HG03039 (cell line): ENCODE data around the gene HTR6.

Source experiments
- ATAC-seq: cut with Tn5 transposase; IDR thresholded peaks from one replicate; pipeline ENCODE4 v1.9.1; 2021; ENCODE audit warnings: mild to moderate bottlenecking, moderate library complexity; ENCODE audit not compliant: unreplicated experiment

The HTR6 gene

DNA sequence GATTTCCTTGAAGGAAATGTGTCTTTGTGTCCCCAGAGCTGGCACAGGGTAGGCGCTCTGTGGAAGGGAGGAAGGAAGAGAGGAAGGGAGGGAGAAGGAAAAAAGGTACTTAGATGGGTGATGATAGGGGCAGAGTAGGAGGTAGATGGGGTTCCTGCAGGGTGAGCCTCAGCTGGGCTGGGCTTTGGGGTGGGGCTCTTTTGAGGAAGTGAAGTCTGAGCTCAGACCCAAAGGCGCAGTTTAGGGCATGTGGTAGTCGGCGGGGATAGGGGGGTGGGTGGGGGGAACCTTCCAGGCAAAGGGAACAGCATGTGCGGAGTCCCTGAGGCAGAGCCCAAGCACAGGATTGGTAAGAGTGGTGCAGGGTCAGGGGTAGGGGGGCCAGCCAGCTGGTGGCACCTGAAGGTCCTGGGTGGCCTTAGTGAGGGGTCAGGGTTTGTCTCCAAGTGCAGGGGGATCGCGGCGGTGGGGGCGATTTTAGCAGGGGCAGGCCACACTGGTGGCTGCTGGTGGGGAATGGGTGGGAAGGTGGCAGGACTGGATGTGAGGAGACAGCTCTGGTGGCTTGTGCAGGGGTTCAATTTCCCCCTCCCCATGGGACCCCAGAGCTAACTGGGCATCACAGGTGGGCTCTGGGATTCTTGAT lies 8.4 kb upstream of the HTR6 start:
- ATAC-seq: no peak

DNA sequence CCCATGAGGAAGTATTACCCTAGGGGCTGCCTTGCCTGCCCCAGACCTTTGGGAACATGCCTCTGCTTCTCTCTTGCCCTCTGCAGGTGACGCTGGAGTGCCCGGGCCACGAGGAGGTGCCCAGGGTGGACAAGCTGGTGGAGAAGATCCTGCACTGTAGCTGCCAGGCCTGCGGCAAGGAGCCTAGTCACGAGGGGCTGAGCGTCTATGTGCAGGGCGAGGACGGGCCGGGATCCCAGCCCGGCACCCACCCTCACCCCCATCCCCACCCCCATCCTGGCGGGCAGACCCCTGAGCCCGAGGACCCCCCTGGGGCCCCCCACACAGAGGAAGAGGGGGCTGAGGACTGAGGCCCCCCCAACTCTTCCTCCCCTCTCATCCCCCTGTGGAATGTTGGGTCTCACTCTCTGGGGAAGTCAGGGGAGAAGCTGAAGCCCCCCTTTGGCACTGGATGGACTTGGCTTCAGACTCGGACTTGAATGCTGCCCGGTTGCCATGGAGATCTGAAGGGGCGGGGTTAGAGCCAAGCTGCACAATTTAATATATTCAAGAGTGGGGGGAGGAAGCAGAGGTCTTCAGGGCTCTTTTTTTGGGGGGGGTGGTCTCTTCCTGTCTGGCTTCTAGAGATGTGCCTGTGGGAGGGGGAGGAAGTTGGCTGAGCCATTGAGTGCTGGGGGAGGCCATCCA lies 7.8 kb upstream of the HTR6 start:
- no peak for ATAC-seq

DNA sequence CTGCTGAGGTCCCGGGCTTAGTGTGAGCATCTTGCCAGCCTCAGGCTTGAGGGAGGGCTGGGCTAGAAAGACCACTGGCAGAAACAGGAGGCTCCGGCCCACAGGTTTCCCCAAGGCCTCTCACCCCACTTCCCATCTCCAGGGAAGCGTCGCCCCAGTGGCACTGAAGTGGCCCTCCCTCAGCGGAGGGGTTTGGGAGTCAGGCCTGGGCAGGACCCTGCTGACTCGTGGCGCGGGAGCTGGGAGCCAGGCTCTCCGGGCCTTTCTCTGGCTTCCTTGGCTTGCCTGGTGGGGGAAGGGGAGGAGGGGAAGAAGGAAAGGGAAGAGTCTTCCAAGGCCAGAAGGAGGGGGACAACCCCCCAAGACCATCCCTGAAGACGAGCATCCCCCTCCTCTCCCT lies 7.2 kb upstream of the HTR6 start:
- ATAC-seq: no peak

DNA sequence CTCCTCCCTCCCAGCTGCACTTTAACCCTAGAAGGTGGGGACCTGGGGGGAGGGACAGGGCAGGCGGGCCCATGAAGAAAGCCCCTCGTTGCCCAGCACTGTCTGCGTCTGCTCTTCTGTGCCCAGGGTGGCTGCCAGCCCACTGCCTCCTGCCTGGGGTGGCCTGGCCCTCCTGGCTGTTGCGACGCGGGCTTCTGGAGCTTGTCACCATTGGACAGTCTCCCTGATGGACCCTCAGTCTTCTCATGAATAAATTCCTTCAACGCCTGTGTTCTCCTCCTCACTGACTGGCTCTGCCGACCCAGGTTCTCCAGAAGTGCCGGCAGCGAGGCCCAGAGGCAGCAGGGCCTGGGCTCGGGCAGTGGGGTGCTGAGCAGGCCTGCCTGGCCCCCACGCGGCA lies 6.5 kb upstream of the HTR6 start:
- no peak for ATAC-seq

DNA sequence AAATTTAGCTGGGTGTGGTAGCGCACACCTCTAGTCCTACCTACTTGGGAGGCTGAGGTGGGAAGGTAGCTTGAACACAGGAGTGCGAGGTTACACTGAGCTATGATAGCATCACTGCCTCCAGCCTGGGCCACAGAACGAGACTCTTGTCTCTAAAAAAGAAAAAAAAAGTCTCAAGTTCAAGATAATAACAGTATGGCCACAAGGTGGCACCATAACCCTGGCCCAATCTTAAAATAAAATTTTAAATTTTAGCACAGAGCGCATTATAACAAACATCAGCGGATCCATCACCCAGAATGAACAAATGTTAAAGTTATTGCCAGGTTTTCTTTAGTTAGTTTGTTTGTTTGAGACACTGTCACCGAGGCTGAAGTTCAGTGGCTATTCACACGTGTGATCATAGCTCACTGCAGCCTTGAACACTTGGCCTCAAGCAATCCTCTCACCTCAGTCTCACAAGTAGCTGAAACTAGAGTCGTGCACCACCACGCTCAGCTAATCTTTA lies 2.9 kb upstream of the HTR6 start:
- ATAC-seq: no peak

DNA sequence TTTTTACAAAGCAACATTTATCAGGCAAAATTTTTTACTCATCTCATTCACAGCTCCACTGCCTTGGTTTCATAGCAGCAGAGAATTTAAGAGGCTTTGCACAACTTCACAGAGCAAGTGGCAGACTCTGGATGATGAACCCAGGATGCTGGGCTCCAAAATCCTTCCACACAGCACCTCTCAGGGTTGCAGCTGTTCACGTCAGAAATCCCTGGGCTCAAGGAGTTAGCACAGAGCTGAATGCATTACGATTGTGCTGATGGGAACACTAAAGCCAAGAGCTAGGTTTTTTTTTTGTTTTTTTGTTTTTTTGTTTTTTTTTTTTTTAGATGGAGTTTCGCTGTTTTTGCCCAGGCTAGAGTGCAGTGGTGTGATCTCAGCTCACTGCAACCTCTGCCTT lies 2.4 kb upstream of the HTR6 start:
- no peak for ATAC-seq

DNA sequence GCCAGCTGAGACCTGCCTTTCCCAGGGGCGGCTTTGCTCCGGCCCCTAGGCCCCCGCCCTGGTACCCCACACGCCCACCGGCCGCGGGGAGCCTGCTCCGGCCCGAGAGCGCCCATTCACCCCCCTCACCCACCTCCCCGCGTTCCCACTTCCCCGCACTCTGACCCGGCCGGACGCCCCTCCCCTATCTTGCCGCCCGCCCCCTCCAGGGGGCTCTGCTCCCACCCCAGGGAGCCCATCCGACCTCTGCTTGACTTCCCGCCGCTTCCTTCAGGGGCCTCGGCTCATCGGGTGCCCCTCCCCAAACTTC lies 466 bp downstream of the HTR6 start:
- ATAC-seq: no peak

DNA sequence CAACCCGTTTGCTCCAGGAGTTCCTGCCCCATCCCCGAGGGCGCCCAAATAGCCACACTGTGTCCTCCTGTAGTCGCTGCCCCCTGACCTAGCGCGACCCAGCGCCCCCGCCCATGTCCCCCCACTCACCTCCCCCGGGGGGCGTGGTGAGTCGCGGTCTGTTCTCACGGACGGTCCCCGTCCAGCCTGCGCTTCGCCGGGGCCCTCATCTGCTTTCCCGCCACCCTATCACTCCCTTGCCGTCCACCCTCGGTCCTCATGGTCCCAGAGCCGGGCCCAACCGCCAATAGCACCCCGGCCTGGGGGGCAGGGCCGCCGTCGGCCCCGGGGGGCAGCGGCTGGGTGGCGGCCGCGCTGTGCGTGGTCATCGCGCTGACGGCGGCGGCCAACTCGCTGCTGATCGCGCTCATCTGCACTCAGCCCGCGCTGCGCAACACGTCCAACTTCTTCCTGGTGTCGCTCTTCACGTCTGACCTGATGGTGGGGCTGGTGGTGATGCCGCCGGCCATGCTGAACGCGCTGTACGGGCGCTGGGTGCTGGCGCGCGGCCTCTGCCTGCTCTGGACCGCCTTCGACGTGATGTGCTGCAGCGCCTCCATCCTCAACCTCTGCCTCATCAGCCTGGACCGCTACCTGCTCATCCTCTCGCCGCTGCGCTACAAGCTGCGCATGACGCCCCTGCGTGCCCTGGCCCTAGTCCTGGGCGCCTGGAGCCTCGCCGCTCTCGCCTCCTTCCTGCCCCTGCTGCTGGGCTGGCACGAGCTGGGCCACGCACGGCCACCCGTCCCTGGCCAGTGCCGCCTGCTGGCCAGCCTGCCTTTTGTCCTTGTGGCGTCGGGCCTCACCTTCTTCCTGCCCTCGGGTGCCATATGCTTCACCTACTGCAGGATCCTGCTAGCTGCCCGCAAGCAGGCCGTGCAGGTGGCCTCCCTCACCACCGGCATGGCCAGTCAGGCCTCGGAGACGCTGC lies 1.1 kb downstream of the HTR6 start:
- ATAC-seq: no peak

DNA sequence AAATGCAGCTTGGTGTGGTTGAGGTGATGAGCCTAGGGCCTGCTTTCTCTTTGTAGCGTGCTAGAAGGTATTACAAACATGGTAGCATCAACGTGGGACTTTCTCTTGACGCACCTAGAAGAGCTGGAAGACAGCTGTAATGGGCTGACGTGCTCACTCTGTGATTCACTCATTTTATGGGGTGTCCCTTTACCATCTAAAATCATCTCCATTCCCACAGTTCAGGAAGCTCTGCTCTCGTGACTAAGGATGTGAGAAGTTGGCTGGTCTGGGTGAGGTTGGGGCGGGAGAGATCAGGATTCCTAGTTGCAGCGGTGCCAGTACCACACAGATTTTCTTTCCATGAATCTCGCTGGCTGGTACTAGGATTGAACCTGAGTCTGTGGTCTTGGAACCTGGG lies 4.2 kb downstream of the HTR6 start:
- no peak for ATAC-seq

DNA sequence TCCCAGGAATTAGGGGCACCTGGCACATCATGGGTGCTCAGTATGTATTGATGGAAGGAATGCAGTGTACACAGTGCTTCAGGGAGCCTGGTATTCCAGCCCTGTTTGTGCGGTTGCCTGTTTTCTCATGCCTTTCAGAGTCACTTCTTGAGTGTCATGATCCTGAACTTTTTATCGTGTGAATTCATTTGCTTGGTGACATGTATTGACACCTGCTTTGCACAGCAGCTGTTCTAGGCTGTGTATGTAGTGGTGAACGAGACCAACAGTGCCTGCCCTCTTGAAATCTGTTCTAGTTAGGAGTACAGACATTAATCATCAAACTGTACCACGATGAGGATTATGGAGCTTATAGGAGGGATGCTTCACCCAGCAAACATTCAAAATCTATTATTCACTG lies 6.1 kb downstream of the HTR6 start:
- ATAC-seq: no peak

DNA sequence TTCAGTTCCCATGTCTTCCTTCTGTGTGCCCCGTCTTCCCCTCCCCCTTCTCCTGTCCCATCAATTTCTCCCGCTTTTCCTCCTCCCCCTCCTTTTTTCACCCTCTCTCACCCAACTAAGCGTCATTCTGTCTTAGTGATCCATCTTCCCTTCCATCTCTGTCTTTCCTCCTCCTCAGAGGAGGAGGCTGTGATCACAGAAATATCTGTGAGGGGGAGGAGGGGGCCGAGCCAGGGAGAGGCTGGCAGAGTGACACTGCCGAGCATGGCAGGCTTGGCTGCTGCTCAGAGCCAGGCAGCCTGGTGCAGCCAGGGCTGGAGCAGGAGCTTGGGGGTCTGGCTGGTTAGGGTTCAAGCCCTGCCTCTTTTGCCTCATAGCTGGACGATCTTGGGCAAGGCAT lies 7.6 kb downstream of the HTR6 start:
- ATAC-seq: no peak

DNA sequence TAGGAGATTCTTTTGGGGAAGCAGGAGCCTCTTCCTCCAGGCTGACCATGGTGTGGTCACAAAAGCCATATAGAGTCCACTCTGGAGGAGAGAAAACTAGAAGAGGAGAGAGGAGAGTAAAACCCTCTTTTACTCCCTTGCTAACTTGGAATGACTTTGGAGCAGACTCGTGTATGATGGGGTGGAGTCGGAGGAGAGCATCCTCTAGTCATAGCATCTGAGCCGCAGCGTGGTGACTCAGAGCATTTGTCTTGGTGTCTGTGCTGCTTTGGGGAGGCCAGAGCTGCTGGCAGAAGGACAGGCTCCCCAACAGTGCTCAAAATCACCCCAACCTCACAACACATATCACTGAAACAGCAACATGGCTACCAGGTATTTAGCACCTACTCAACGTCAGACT lies 11.1 kb downstream of the HTR6 start:
- no peak for ATAC-seq

DNA sequence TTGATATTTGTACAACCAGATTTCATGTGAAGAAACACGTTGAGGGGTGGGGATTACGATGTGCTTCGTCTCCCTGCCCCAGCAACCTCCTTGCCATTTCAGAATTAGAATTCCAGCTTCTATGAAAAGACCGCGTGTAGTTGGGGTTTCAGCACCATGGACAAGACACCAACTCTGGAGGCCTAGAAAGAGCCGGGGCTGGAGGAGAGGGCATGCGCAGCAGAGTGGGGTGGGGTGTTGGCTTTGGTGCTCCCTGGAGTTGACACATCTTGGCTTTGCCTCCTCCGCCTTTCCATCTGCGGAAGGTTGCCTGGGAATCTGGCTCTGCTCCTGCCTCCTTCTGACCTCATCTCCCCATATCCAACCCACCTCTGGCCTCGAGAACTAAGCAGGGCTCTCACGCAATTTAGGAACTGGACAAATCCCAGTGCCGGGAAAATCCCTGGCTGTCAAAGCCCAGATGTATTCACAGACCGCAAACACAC lies 11.8 kb downstream of the HTR6 start:
- no peak for ATAC-seq

DNA sequence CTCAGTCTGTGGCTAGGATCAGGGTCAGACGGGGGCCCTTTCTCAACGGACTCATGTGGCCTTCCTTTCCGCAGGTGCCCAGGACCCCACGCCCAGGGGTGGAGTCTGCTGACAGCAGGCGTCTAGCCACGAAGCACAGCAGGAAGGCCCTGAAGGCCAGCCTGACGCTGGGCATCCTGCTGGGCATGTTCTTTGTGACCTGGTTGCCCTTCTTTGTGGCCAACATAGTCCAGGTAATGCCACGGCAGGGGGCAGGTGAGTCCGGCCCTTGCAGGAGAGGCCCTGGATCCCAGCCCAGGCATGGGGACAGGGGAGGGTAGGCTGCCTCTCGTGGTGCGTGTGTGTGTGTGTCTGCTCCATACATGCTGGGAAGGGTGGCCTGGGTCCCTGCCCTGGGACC lies 13.8 kb downstream of the HTR6 start:
- no peak for ATAC-seq

DNA sequence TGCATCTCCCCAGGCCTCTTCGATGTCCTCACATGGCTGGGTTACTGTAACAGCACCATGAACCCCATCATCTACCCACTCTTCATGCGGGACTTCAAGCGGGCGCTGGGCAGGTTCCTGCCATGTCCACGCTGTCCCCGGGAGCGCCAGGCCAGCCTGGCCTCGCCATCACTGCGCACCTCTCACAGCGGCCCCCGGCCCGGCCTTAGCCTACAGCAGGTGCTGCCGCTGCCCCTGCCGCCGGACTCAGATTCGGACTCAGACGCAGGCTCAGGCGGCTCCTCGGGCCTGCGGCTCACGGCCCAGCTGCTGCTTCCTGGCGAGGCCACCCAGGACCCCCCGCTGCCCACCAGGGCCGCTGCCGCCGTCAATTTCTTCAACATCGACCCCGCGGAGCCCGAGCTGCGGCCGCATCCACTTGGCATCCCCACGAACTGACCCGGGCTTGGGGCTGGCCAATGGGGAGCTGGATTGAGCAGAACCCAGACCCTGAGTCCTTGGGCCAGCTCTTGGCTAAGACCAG lies 14.3 kb downstream of the HTR6 start:
- no peak for ATAC-seq

DNA sequence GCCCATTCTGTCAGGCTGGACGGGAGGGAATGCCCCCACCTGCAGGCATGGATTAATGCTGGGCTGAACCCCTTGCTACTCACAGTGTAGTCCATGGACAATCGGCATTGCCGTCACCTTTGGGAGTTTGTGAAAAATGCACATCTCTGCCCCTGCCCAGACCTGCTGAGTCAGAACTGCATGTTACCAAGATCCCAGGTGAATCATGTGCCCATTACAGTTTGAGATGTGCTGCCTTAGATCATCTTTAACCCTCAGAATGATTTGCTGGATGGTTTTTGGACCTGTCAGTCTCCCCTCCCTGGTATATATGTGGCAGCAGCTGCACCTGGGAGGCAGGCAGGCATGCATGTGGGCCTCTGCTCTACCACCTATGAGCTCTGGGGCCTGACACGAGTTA lies 15.0 kb downstream of the HTR6 start:
- ATAC-seq: no peak

DNA sequence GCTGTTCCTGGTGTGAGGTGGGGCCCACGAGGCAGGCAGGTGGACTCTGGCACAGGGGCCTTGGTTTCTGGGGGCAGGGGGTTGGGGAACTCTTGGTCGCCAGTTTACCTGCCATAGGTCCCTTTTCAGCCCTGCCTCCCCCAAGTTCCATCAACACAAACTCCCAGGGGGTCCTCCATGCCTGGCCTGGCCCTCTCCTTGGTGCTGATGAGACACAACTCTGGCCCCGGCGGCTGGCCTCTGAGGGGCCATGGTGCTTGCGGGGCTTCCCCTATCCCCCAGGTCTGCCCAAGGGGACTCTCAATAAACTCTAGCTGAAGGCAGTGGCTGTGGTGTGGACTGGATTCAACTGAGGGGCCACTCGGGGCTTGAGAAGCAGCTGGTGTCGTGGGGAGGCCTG lies 16.0 kb downstream of the HTR6 start:
- no peak for ATAC-seq

DNA sequence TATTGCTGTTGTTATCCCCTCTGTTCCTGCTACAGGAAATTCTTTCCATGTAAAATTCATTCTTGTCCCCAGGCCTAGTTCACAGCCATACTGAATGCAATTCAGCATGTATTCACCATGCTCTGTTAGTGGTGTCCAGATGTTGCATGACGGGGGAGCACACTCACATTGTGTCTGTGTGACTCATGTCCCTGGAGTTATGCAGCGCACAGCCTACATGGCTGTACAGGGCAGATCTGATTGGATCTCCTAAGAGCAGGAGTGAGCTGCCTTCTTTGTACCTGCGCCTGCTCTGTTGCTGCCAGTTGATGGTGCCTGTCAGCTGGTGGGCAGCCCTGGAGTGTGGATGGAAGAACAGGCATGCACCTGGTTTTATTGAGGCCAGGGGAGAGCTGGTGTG lies 17.6 kb downstream of the HTR6 start:
- ATAC-seq: no peak

DNA sequence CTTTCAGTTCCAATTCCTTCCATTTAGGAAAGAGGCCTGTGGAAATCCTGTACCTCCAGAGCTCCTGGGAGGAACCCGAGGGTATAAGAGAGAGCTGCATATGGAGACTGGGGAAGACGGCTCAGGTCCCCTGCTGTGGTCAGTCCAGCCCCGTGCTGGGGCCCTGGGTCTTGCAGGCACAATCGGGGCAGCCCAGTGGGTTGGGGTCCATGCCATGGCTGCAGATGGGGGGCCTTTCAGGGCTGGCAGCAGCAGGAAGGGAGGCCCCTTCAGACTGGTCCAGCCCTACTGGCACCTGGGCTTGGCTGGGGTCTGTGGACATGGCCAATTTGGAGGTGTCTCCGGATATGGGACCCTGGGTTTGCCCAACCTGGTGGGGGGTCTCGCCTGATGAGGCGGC lies 18.2 kb downstream of the HTR6 start:
- no peak for ATAC-seq

DNA sequence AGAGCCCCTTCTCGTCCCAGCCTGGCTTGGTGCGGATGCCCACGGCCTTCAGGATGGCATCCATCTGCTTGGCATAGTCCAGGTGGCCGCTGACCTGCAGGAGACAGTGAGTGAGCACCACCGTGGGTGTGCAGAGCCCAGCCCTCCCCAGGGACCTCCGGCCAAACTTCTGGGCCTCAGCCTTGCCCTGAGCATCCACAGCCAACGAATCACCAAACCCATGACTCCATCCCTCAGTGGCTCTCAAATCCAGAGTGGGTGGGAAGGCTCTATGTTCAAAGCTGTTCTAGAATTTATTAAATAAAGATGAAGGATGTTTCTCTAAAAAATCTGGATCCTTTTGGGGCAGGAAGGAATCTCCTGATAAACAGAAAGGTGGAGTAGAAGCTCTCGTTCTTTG lies 18.7 kb downstream of the HTR6 start:
- no peak for ATAC-seq

DNA sequence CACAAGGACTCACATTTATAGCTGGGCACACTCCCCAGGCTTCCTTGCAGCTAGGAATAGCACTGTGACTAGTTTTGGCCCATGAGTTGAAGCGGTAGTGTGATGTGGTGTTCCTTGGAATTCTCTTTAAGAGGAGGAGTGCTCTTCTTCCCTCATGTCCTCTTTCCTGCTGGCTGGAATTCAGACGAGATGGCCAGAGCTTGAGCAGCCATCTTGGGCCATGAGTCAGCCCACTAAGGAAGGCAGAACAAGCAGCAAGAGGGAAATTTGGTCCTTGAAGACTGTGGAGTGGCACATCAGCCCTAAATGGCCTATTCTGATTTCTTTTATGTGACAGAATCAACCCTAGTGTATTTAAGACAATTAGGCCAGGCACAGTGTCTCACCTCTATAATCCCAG lies 20.0 kb downstream of the HTR6 start:
- ATAC-seq: no peak

DNA sequence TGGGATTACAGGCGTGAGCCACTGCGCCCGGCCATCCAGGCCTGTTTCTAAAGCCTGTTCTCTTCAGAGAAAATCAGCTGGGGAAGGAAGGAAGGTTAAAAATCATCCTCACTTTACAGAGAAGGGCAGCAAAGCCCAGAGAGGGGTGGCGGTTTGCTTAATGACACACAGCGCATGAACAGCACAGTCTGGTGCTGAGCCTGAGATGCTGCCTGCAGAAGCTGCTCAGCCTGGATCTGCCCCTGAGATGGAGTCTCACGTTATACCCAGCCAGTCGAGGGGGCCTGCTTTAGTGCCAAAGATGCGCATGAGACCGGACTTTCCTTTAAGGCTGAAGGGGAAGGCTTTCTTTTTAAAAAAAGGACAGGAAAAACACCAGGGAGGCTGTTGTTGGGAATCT lies 21.3 kb downstream of the HTR6 start:
- no peak for ATAC-seq
